GM12801 (cell line): Measurements from ENCODE around the gene GARS1.

Experiments used
- CTCF ChIP-seq: IDR thresholded peaks from one replicate; pipeline ENCODE4 v1.5.1; 2011; ENCODE audit warnings: control low read depth; ENCODE audit not compliant: insufficient read length; ENCODE audit errors: extremely low read depth

GARS1 gene

GRCh38 chr7:30563326-30563942 lies 31.2 kb upstream of the GARS1 start:
- no peak for TF ChIP-seq CTCF

GRCh38 chr7:30564243-30564892 lies 30.3 kb upstream of the GARS1 start:
- TF ChIP-seq CTCF: no peak

GRCh38 chr7:30566596-30566995 lies 28.1 kb upstream of the GARS1 start:
- no peak for TF ChIP-seq CTCF

- no peak for TF ChIP-seq CTCF
These were observed 27.6 kb upstream of the GARS1 start for GRCh38 chr7:30567081-30567480.

GRCh38 chr7:30572212-30572841 lies 22.4 kb upstream of the GARS1 start:
- TF ChIP-seq CTCF: no peak

- TF ChIP-seq CTCF: no peak
These were observed 18.8 kb upstream of the GARS1 start for GRCh38 chr7:30575910-30576309.

GRCh38 chr7:30583181-30583580 lies 11.5 kb upstream of the GARS1 start:
- TF ChIP-seq CTCF: no peak
